Loucy (cell line): ENCODE measurements around the gene EFCAB13.
"Not testable (repeated sequence)": the region's sequence is repeated elsewhere in the genome, so short reads cannot be mapped to it uniquely, and the experiment has no call there.

Experiments used
- H2AFZ ChIP-seq: fragments of 200-600 bp; sonication (generic); 2 replicates; pipeline ENCODE4 v1.6.0; 2016; ENCODE audit warnings: antibody characterized with exemption, mild to moderate bottlenecking, low read length, moderate library complexity
- H3F3A ChIP-seq: fragments of 200-600 bp; 2 replicates; pipeline ENCODE4 v1.6.0; 2016; ENCODE audit warnings: antibody characterized with exemption, low read depth, mild to moderate bottlenecking
- H3K27me3 ChIP-seq: fragments of 200-600 bp; sonication (generic); 2 replicates; pipeline ENCODE4 v1.6.1; 2014; ENCODE audit warnings: low read length, mild to moderate bottlenecking; ENCODE audit not compliant: insufficient read depth, poor library complexity, severe bottlenecking
- H3K36me3 ChIP-seq: fragments of 200-600 bp; sonication (generic); 2 replicates; pipeline ENCODE4 v1.6.1; 2016; ENCODE audit warnings: low read length; ENCODE audit not compliant: insufficient read depth
- H3K4me1 ChIP-seq: fragments of 200-600 bp; sonication (generic); 2 replicates; pipeline ENCODE4 v1.5.1; 2014; ENCODE audit warnings: low read length, mild to moderate bottlenecking; ENCODE audit not compliant: insufficient read depth, poor library complexity, severe bottlenecking
- H3K4me2 ChIP-seq: fragments of 200-600 bp; sonication (generic); 2 replicates; pipeline ENCODE4 v1.6.0; 2014; ENCODE audit warnings: antibody characterized with exemption, low read length, low read depth, mild to moderate bottlenecking; ENCODE audit not compliant: poor library complexity, severe bottlenecking
- H3K4me3 ChIP-seq: fragments of 200-600 bp; sonication (generic); 2 replicates; pipeline ENCODE4 v1.5.1; 2014; ENCODE audit warnings: low read length, mild to moderate bottlenecking, mixed read lengths; ENCODE audit not compliant: poor library complexity, severe bottlenecking
- H3K79me2 ChIP-seq: fragments of 200-600 bp; sonication (generic); 2 replicates; pipeline ENCODE4 v1.6.1; 2014; ENCODE audit warnings: low read length; ENCODE audit not compliant: insufficient read depth
- H3K9ac ChIP-seq: fragments of 200-600 bp; sonication (generic); 2 replicates; pipeline ENCODE4 v1.6.0; 2014; ENCODE audit warnings: mild to moderate bottlenecking, low read depth, low read length, moderate library complexity; ENCODE audit not compliant: poor library complexity, severe bottlenecking
- H3K9me2 ChIP-seq: fragments of 200-600 bp; sonication (generic); replicated peaks from 2 replicates; pipeline ENCODE4 v1.6.1; 2016; ENCODE audit warnings: low read depth, low read length, mixed read lengths
- H3K9me3 ChIP-seq: fragments of 200-600 bp; sonication (generic); 2 replicates; pipeline ENCODE4 v1.6.1; 2014; ENCODE audit warnings: mild to moderate bottlenecking, antibody characterized with exemption, low read length, low read depth; ENCODE audit not compliant: insufficient read depth
- H4K20me1 ChIP-seq: fragments of 200-600 bp; sonication (generic); 2 replicates; pipeline ENCODE4 v1.6.0; 2014; ENCODE audit warnings: antibody characterized with exemption, low read length, mild to moderate bottlenecking; ENCODE audit not compliant: insufficient read depth, poor library complexity, severe bottlenecking
- CTCF ChIP-seq: fragments of 200-600 bp; sonication (generic); conservative IDR thresholded peaks from 2 replicates; pipeline ENCODE4 v1.5.1; 2014; ENCODE audit warnings: mild to moderate bottlenecking, antibody characterized with exemption, low read length
- EZH2phosphoT487 ChIP-seq: fragments of 200-600 bp; IDR thresholded peaks from 2 replicates; pipeline ENCODE4 v1.6.1; 2018; ENCODE audit warnings: antibody characterized with exemption, mild to moderate bottlenecking, moderate library complexity, borderline replicate concordance

Gene EFCAB13

DNA sequence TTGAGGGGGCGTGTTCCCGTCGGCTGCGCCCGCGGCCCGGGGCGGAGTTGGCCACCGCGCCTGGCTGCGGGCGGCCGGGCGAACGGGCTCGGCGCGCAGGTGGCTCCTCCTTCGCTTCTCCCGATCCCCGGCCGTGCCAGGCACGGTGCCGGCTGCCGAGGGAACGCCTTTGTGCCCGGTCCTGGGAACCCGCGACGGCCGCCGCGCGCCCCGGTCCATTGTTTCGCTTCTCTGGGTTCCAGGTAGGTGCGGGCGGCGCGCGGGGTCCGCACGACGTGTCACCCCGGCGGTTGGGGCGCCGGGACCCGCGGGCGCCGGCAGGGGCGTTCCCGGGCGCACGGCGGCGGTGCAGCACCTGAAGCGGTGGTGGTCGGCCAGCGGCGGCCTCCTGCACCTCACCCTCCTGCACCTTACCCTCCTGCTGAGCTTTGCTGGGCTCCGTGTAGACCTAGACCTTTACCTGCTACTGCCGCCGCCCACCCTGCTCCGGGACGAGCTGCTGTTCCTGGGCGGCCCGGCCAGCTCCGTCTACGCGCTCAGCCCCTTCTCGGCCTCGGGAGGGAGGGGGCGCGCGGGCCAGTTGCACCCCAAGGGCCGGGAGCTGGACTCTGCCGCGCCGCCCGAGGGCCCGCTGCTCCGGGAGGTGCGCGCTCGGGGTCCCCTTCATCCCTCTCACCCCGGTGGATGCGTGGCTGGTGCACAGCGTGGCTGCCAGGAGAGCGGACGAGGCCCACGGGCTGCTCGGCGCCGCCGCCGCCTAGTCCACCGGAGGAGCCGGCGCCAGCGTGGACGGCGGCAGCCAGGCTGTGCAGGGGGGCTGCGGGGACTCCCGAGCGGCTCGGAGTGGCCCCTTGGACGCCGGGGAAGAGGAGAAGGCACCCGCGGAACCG is 99.9 kb downstream of the EFCAB13 start:
- TF ChIP-seq EZH2phosphoT487 (no peak), CTCF (no peak)
- Histone ChIP-seq H3K36me3 (no peaks in the 10 kb centered on the region), H3F3A (no peaks in the 10 kb centered on the region), H3K4me2 (no peak overlapping the region), H2AFZ (no peak overlapping the region), H3K9me2 (no peaks in the 10 kb centered on the region), H4K20me1 (no peaks in the 10 kb centered on the region), H3K9ac (no peak overlapping the region), H3K79me2 (no peaks in the 10 kb centered on the region), H3K27me3 (no peaks in the 10 kb centered on the region), H3K4me1 (no peaks in the 10 kb centered on the region), H3K9me3 (no peaks in the 10 kb centered on the region), H3K4me3 (no peak overlapping the region)

GRCh38 chr17:47425233-47425632 is 101.5 kb downstream of the EFCAB13 start:
- not testable (repeated sequence) for H3K9me3 ChIP-seq, H3K27me3 ChIP-seq, H3K4me2 ChIP-seq, H3K9ac ChIP-seq, H3K4me1 ChIP-seq, H3K4me3 ChIP-seq, H3K79me2 ChIP-seq, H3F3A ChIP-seq, H4K20me1 ChIP-seq, H2AFZ ChIP-seq, H3K9me2 ChIP-seq, H3K36me3 ChIP-seq

- not testable (repeated sequence) for H3K27me3 ChIP-seq
Observed at GRCh38 chr17:47425887-47426635, 102.3 kb downstream of the EFCAB13 start.

GRCh38 chr17:47427985-47428384 is 104.2 kb downstream of the EFCAB13 start:
- H3K9ac ChIP-seq = no peak overlapping the region
- H3K36me3 ChIP-seq = no peaks in the 10 kb centered on the region
- H2AFZ ChIP-seq = no peak overlapping the region
- H3K27me3 ChIP-seq = no peaks in the 10 kb centered on the region
- no peak overlapping the region for H3K4me3 ChIP-seq
- no peaks in the 10 kb centered on the region for H3F3A ChIP-seq
- H4K20me1 ChIP-seq = no peaks in the 10 kb centered on the region
- H3K9me2 ChIP-seq = no peaks in the 10 kb centered on the region
- no peaks in the 10 kb centered on the region for H3K79me2 ChIP-seq
- H3K4me1 ChIP-seq = no peaks in the 10 kb centered on the region
- TF ChIP-seq EZH2phosphoT487 (no peak), CTCF (no peak)
- H3K4me2 ChIP-seq = no peak overlapping the region
- no peaks in the 10 kb centered on the region for H3K9me3 ChIP-seq

More at GRCh38 chr17:47425887-47426635, 102.3 kb downstream of the EFCAB13 start:
- not testable (repeated sequence) for H3K4me1 ChIP-seq, H3K4me2 ChIP-seq, H3K9me3 ChIP-seq, H3F3A ChIP-seq, H3K36me3 ChIP-seq, H3K79me2 ChIP-seq, H3K9me2 ChIP-seq, H3K4me3 ChIP-seq, H4K20me1 ChIP-seq, H3K9ac ChIP-seq, H2AFZ ChIP-seq

DNA sequence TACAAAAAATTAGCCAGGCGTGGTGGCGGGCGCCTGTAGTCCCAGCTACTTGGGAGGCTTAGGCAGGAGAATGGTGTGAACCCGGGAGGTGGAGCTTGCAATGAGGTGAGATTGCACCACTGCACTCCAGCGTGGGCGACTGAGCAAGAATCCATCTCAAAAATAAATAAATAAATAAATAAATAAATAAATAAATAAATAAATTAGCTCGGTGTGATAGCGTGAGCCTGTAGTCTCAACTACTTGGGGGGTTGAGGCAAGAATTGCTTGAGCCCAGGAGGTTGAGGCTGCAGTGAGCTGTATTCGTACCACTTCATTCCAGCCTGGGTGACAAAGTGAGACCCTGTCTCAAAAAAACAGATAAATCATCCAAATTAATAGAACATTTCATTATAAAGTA is 108.5 kb downstream of the EFCAB13 start:
- not testable (repeated sequence) for H3K4me3 ChIP-seq, H3K79me2 ChIP-seq, H3K4me1 ChIP-seq, H3K4me2 ChIP-seq, H3K9me3 ChIP-seq, H4K20me1 ChIP-seq, H3F3A ChIP-seq, H3K9me2 ChIP-seq, H3K9ac ChIP-seq, H2AFZ ChIP-seq, H3K36me3 ChIP-seq, H3K27me3 ChIP-seq
